GM12892 (cell line): ENCODE data around the gene MYO5A.

ENCODE experiments used
- POLR2A ChIP-seq: IDR thresholded peaks from 2 replicates; pipeline ENCODE4 v1.6.1; 2011; ENCODE audit warnings: low read depth, low read length, control low read depth
- POLR2AphosphoS5 ChIP-seq: IDR thresholded peaks from 2 replicates; pipeline ENCODE4 v1.6.1; 2011; ENCODE audit warnings: low read depth, low read length, control low read depth

DNA sequence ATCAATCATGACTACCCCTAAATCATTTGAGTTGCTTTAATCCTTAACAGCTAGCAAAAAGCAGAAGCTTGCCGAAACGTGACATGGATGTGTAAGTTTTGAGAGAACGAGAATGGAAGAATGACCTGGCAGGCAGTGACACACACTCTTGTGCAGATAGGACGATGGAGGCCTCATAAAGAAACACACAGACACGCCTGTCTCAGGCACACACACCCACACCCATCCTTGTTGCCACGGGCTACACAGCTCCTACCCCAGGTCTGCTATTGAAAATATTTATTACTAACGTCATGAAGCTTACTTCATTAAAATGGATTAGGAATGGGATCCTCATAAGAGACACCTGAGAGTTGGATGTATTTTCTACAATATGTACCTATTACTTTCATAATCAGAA lies 241.6 kb downstream of the MYO5A start:
- no peak for TF ChIP-seq POLR2A
- TF ChIP-seq POLR2AphosphoS5: no peak
